H1 (cell line): ENCODE results near the gene VGF. TPM values are rescaled to one million over a fixed set of nuclear protein-coding genes. Genes with fewer than 3 reads are reported as not detected.
A peak's percentile ranks its signal among the peaks of the same experiment; 100 is the strongest.

Source experiments
- CTCF ChIA-PET: fragments of 300-600 bp; sonication (Branson Sonifier 250); formaldehyde crosslinking; loops from one replicate; lab custom pipeline; 2021; ENCODE audit not compliant: partially characterized antibody; lab: Charles Lee
- POLR2A ChIA-PET: fragments of 300-600 bp; sonication (Branson Sonifier 250); formaldehyde crosslinking; loops from one replicate; lab custom pipeline; 2021; ENCODE audit warnings: inconsistent platforms; ENCODE audit not compliant: partially characterized antibody; lab: Charles Lee
- DNase-seq, 2 experiments: peaks; one replicate each; pipeline versions ENCODE4 v3.0.0 to v3.0.0-alpha.2; 2010 to 2022; ENCODE audit warnings: low spot score in 2 of 2, low read depth in 1 of 2, mixed read lengths in 1 of 2
- FAIRE-seq: peaks from 2 replicates; lab custom pipeline; 2011; peaks lifted over from hg19 to GRCh38; lab: Jason Lieb, UNC
- H2AFZ ChIP-seq: 2 replicates; pipeline ENCODE4 v1.8.1; 2012; ENCODE audit warnings: low read length, inconsistent platforms
- H2AK5ac ChIP-seq: 2 replicates; pipeline ENCODE4 v1.6.1; 2013; ENCODE audit warnings: low read depth, low read length
- H2BK120ac ChIP-seq: replicated peaks from 2 replicates; pipeline ENCODE3; 2013; ENCODE audit warnings: low read depth, low read length, inconsistent platforms
- H2BK12ac ChIP-seq: 2 replicates; pipeline ENCODE4 v1.6.1; 2013; ENCODE audit warnings: low read depth, low read length
- H2BK15ac ChIP-seq: 2 replicates; pipeline ENCODE4 v1.6.1; 2013; ENCODE audit warnings: low read length
- H2BK20ac ChIP-seq: 2 replicates; pipeline ENCODE4 v1.6.1; 2013; ENCODE audit warnings: low read length
- H2BK5ac ChIP-seq: 2 replicates; pipeline ENCODE4 v1.6.1; 2013; ENCODE audit warnings: low read depth, low read length
- H3K14ac ChIP-seq: 2 replicates; pipeline ENCODE4 v1.6.1; 2013; ENCODE audit warnings: inconsistent platforms; ENCODE audit not compliant: insufficient read length
- H3K18ac ChIP-seq: 2 replicates; pipeline ENCODE4 v1.6.1; 2013; ENCODE audit warnings: low read length; ENCODE audit errors: extremely low read depth
- H3K23ac ChIP-seq: 2 replicates; pipeline ENCODE4 v1.6.1; 2013; ENCODE audit warnings: inconsistent platforms; ENCODE audit not compliant: insufficient read length
- H3K23me2 ChIP-seq: 2 replicates; pipeline ENCODE4 v1.6.1; 2013; ENCODE audit warnings: low read depth, low read length
- H3K27ac ChIP-seq: 2 replicates; pipeline ENCODE4 v1.6.1; 2011; ENCODE audit warnings: low read depth, low read length, inconsistent platforms
- H3K27me3 ChIP-seq, 4 experiments: replicated peaks in 1 of 4; 1 replicate in 1 of 4; 2 replicates in 3 of 4; pipeline versions ENCODE4 v1.6.1 to v1.8.1; 2011 to 2013; ENCODE audit warnings: low read length in 3 of 4, mild to moderate bottlenecking in 3 of 4, inconsistent platforms in 2 of 4, mixed read lengths in 2 of 4, moderate library complexity in 1 of 4; ENCODE audit not compliant: control insufficient read depth in 3 of 4, insufficient read depth in 3 of 4; ENCODE audit errors: extremely low read depth in 1 of 4
- H3K36me3 ChIP-seq, 4 experiments: 2 replicates each; pipeline versions ENCODE4 v1.6.1 to v1.8.1; 2011 to 2013; ENCODE audit warnings: mild to moderate bottlenecking in 4 of 4, low read length in 3 of 4, moderate library complexity in 2 of 4, control low read depth in 1 of 4, inconsistent platforms in 1 of 4; ENCODE audit not compliant: insufficient read depth in 4 of 4, control insufficient read depth in 2 of 4
- H3K4ac ChIP-seq: replicated peaks from 2 replicates; pipeline ENCODE3; 2013; ENCODE audit warnings: low read length, low read depth, mixed read lengths, inconsistent platforms; ENCODE audit not compliant: insufficient read length
- H3K4me1 ChIP-seq, 4 experiments: replicated peaks in 1 of 4; 1 replicate in 1 of 4; 2 replicates in 3 of 4; pipeline versions ENCODE4 v1.6.1 to v1.8.1; 2011 to 2013; ENCODE audit warnings: low read length in 3 of 4, inconsistent platforms in 2 of 4, mixed read lengths in 1 of 4; ENCODE audit not compliant: insufficient read depth in 4 of 4, control insufficient read depth in 3 of 4
- H3K4me2 ChIP-seq, 2 experiments: 2 replicates each; pipeline versions ENCODE4 v1.6.1 to v1.8.1; 2011 to 2013; ENCODE audit warnings: low read depth in 2 of 2, low read length in 2 of 2, control low read depth in 1 of 2, inconsistent platforms in 1 of 2, mild to moderate bottlenecking in 1 of 2; ENCODE audit not compliant: insufficient read depth in 1 of 2
- H3K4me3 ChIP-seq, 4 experiments: fragments of 200-600, 300-600 bp in 1 of 4; sonication (generic), shearing (Covaris generic), sonication (Bioruptor Twin) in 1 of 4; 2 replicates each; pipeline versions ENCODE4 v1.5.1 to v1.8.1; 2011 to 2016; ENCODE audit warnings: low read length in 4 of 4, low read depth in 3 of 4, control low read depth in 2 of 4, inconsistent platforms in 2 of 4, mild to moderate bottlenecking in 2 of 4, mixed read lengths in 1 of 4, moderate library complexity in 1 of 4; ENCODE audit not compliant: insufficient read depth in 2 of 4; ENCODE audit errors: extremely low read depth in 1 of 4
- H3K56ac ChIP-seq: replicated peaks from 2 replicates; pipeline ENCODE3; 2013; ENCODE audit warnings: low read depth, mild to moderate bottlenecking, mixed read lengths, low read length, inconsistent platforms; ENCODE audit not compliant: insufficient read length
- H3K79me1 ChIP-seq: 2 replicates; pipeline ENCODE4 v1.6.1; 2013; ENCODE audit warnings: low read depth, low read length, control low read depth
- H3K79me2 ChIP-seq, 2 experiments: 2 replicates each; pipeline versions ENCODE4 v1.6.1 to v1.8.1; 2012 to 2013; ENCODE audit warnings: low read length in 2 of 2, mild to moderate bottlenecking in 2 of 2, inconsistent platforms in 1 of 2; ENCODE audit not compliant: insufficient read depth in 2 of 2, control insufficient read depth in 1 of 2
- H3K9ac ChIP-seq, 4 experiments: replicated peaks in 1 of 4; 1 replicate in 1 of 4; 2 replicates in 3 of 4; pipeline versions ENCODE4 v1.6.1 to v1.8.1; 2011 to 2013; ENCODE audit warnings: low read depth in 3 of 4, low read length in 3 of 4, control low read depth in 2 of 4, mild to moderate bottlenecking in 2 of 4, moderate library complexity in 2 of 4, inconsistent platforms in 1 of 4; ENCODE audit errors: extremely low read depth in 1 of 4
- H3K9me3 ChIP-seq, 2 experiments: 2 replicates each; pipeline versions ENCODE4 v1.6.1 to v1.8.1; 2012 to 2013; ENCODE audit warnings: mild to moderate bottlenecking in 2 of 2, moderate library complexity in 2 of 2, control low read depth in 1 of 2, inconsistent platforms in 1 of 2, low read depth in 1 of 2, low read length in 1 of 2, mixed read lengths in 1 of 2; ENCODE audit not compliant: insufficient read depth in 2 of 2
- H4K20me1 ChIP-seq, 2 experiments: replicated peaks in 1 of 2; 2 replicates each; pipeline versions ENCODE3 to v1.8.1; 2011 to 2013; ENCODE audit warnings: inconsistent platforms in 2 of 2, low read length in 2 of 2, mild to moderate bottlenecking in 1 of 2; ENCODE audit not compliant: insufficient read depth in 2 of 2, control insufficient read depth in 1 of 2
- H4K5ac ChIP-seq: 2 replicates; pipeline ENCODE4 v1.6.1; 2013; ENCODE audit warnings: low read length, low read depth, mixed read lengths, inconsistent platforms; ENCODE audit not compliant: insufficient read length
- H4K8ac ChIP-seq: 2 replicates; pipeline ENCODE4 v1.8.0; 2013; ENCODE audit warnings: mild to moderate bottlenecking, moderate library complexity, low read length, inconsistent platforms; ENCODE audit not compliant: insufficient read depth; ENCODE audit errors: extremely low read depth
- H4K91ac ChIP-seq: replicated peaks from 2 replicates; pipeline ENCODE3; 2013; ENCODE audit warnings: low read length, mixed read lengths, inconsistent platforms; ENCODE audit not compliant: insufficient read length
- BACH1 ChIP-seq: IDR thresholded peaks from 2 replicates; pipeline ENCODE4 v1.6.1; 2012; ENCODE audit warnings: low read length, improper control_type of control experiment
- CREB1 ChIP-seq: IDR thresholded peaks from 2 replicates; pipeline ENCODE4 v1.6.1; 2012; ENCODE audit warnings: inconsistent platforms
- CTCF ChIP-seq, 3 experiments: IDR thresholded peaks; 1 replicate in 2 of 3; 2 replicates in 1 of 3; pipeline versions ENCODE4 v1.5.1 to v1.6.1; 2011; ENCODE audit warnings: low read length in 3 of 3, mild to moderate bottlenecking in 3 of 3, inconsistent platforms in 2 of 3, low read depth in 1 of 3, moderate library complexity in 1 of 3; ENCODE audit not compliant: insufficient read depth in 1 of 3; ENCODE audit errors: control extremely low read depth in 1 of 3
- FOSL1 ChIP-seq: IDR thresholded peaks from 2 replicates; pipeline ENCODE4 v1.6.1; 2011; ENCODE audit warnings: mild to moderate bottlenecking, low read depth, low read length, moderate library complexity; ENCODE audit not compliant: insufficient read depth
- GTF2F1 ChIP-seq: IDR thresholded peaks from 2 replicates; pipeline ENCODE4 v1.6.1; 2012; ENCODE audit warnings: low read depth, low read length, improper control_type of control experiment, borderline replicate concordance
- POU5F1 ChIP-seq: IDR thresholded peaks from 2 replicates; pipeline ENCODE4 v1.6.1; 2011; ENCODE audit warnings: low read depth, mild to moderate bottlenecking, low read length, moderate library complexity
- RNF2 ChIP-seq: fragments of 200-900, 300-1000 bp; sonication (generic); IDR thresholded peaks from 2 replicates; pipeline ENCODE4 v1.7.1; 2016; ENCODE audit warnings: borderline replicate concordance, low read depth, mild to moderate bottlenecking, antibody characterized with exemption, low read length; ENCODE audit not compliant: poor library complexity, severe bottlenecking; ENCODE audit errors: missing control alignments
- RXRA ChIP-seq: IDR thresholded peaks from 2 replicates; pipeline ENCODE4 v1.6.1; 2011; ENCODE audit warnings: low read depth, mild to moderate bottlenecking, low read length, moderate library complexity; ENCODE audit not compliant: insufficient read depth
- TAF7 ChIP-seq: optimal IDR thresholded peaks from 2 replicates; pipeline ENCODE3; 2011; ENCODE audit warnings: low read depth, mild to moderate bottlenecking, inconsistent platforms, low read length, moderate library complexity, borderline replicate concordance
- WGBS, 2 experiments: shearing (Covaris generic) in 1 of 2; methylation state at CpG; one replicate each; pipeline versions ENCODE4 v1.1.6 to v1.1.7; 2013 to 2015; ENCODE audit warnings: low lambda C conversion rate in 2 of 2, mixed read lengths in 2 of 2, inconsistent platforms in 1 of 2, low coverage in 1 of 2, missing lambda C conversion rate in 1 of 2; ENCODE audit not compliant: insufficient replicate concordance in 2 of 2, insufficient coverage in 1 of 2, insufficient read length in 1 of 2; ENCODE audit errors: extremely low coverage in 1 of 2, missing lambda C conversion rate in 1 of 2; 5-methylcytosine and 5-hydroxymethylcytosine counted together
- polyA plus RNA-seq, 7 experiments: library from polyadenylated mRNA; depleted of rRNA in 3 of 7; stranded (reverse) in 5 of 7; unstranded in 2 of 7; fragments of >200 nt in 5 of 7; fragments of 200-250 nt in 2 of 7; gene quantifications; 1 replicate in 5 of 7; 2 replicates in 1 of 7; 4 replicates in 1 of 7; pipeline versions ENCODE4 v1.2.1 to v1.2.3, GENCODE V29; 2011 to 2013; ENCODE audit warnings: missing spikeins in 2 of 7, mixed read lengths in 2 of 7
- total RNA-seq: library from RNA; stranded (reverse); fragmentation: NEBNext Ultra II Directional; extraction: Animal tissue kit (Norgen Biotek cat#: 25700); gene quantifications from 2 replicates; pipeline ENCODE4 v1.2.1, GENCODE V29; 2021

The VGF gene
- total and polyA plus RNA-seq, 2 of the 8 experiments (the other 6 are each of a cell fraction or from before 2014, with no cell fraction given): 1.6 to 7.0 TPM

- H2BK5ac ChIP-seq: no peak overlapping the region
- H2BK20ac ChIP-seq: 0 out of 2 replicates have a peak overlapping the region, but pooled peaks have one; percentile 55
- no peaks in the 10 kb centered on the region for H4K20me1 ChIP-seq
- FAIRE-seq: no peak
- no peak for TF ChIP-seq TAF7
- TF ChIP-seq CREB1: no peak
- TF ChIP-seq RXRA: no peak
- TF ChIP-seq CTCF (IDR thresholded peaks at IDR 0.05; ENCODE audit: control extremely low read depth in 1 of 3, insufficient read depth in 1 of 3, low read depth in 1 of 3, low read length in 3 of 3): no peak
- no peak for TF ChIP-seq FOSL1
- no peak for TF ChIP-seq POU5F1
- no peak for TF ChIP-seq BACH1
- TF ChIP-seq GTF2F1: no peak
- TF ChIP-seq RNF2: no peak
- no peak overlapping the region for H2AK5ac ChIP-seq
- no peak overlapping the region for H2BK15ac ChIP-seq
- POLR2A ChIA-PET: interaction anchor here (1.0 to 1.1 kb wide), 2 partner anchors 15 to 136 kb away, joined by 3 read pairs; no protein-coding TSS in a partner anchor
- no peak overlapping the region for H3K23ac ChIP-seq
- no peaks in the 10 kb centered on the region; a peak in 1 of 7 replicates for H3K27me3 ChIP-seq
- H3K18ac ChIP-seq: no peak overlapping the region; the same call in 1 of the 2 replicates
- no peak overlapping the region for H3K14ac ChIP-seq
- H2AFZ ChIP-seq: no peak overlapping the region
- no peak overlapping the region for H2BK120ac ChIP-seq
- no peaks in the 10 kb centered on the region for H3K9me3 ChIP-seq
- H4K8ac ChIP-seq: no peak overlapping the region
- H3K23me2 ChIP-seq: no peaks in the 10 kb centered on the region; the same call in 1 of the 2 replicates
- no peak overlapping the region for H4K91ac ChIP-seq
- 76% methylated on average over 3 of the region's 3 CpGs; no CpG with 5 or more reads in 1 of the 2 experiments for WGBS, 2 experiments
- H3K36me3 ChIP-seq: no peaks in the 10 kb centered on the region
- no peak overlapping the region for H3K4me2 ChIP-seq
- H3K9ac ChIP-seq: no peak overlapping the region
- no peaks in the 10 kb centered on the region for H3K79me2 ChIP-seq
- H2BK12ac ChIP-seq: no peak overlapping the region
- H3K4me1 ChIP-seq: peaks cover 0 to 3% (median 0%) of the 10 kb centered on the region in 4 experiments; a peak in 1 of 7 replicates
- H3K4ac ChIP-seq: no peak overlapping the region
- H3K56ac ChIP-seq: no peak overlapping the region
- no peaks in the 10 kb centered on the region for H3K79me1 ChIP-seq
- H3K4me3 ChIP-seq: no peak overlapping the region
- CTCF ChIA-PET: interaction anchor here (0.7 to 9.7 kb wide), 12 partner anchors 10 to 576 kb away, joined by 3 to 168 read pairs (median 6); partner anchors contain the start of genes MOGAT3 and SERPINE1
- H4K5ac ChIP-seq: no peak overlapping the region
- no peak overlapping the region for H3K27ac ChIP-seq
- no peak for DNase-seq
These were observed 25.1 kb downstream of the VGF start for GRCh38 chr7:101140339-101140699.
